Glutamatergic neuron (in vitro differentiated cells): Measurements from ENCODE around the gene TMPRSS9. TPM values are rescaled to one million over a fixed set of nuclear protein-coding genes. Genes with fewer than 3 reads are reported as not detected.

Experiments used
- DNase-seq: peaks from one replicate; pipeline ENCODE4 v3.0.0; 2022
- H3K27ac Mint-ChIP-seq: one replicate; pipeline ENCODE4 v1.8.0; 2020; ENCODE audit warnings: mild to moderate bottlenecking, mixed read lengths, inconsistent platforms; ENCODE audit not compliant: unreplicated experiment
- H3K27me3 Mint-ChIP-seq: one replicate; pipeline ENCODE4 v1.8.0; 2020; ENCODE audit warnings: mild to moderate bottlenecking, moderate library complexity, mixed read lengths, inconsistent platforms; ENCODE audit not compliant: unreplicated experiment
- H3K36me3 Mint-ChIP-seq: one replicate; pipeline ENCODE4 v1.8.0; 2020; ENCODE audit warnings: mild to moderate bottlenecking, mixed read lengths, inconsistent platforms; ENCODE audit not compliant: unreplicated experiment
- H3K4me1 Mint-ChIP-seq: one replicate; pipeline ENCODE4 v1.8.0; 2020; ENCODE audit warnings: mild to moderate bottlenecking, low read depth, mixed read lengths, inconsistent platforms; ENCODE audit not compliant: unreplicated experiment
- H3K4me3 Mint-ChIP-seq: one replicate; pipeline ENCODE4 v1.8.0; 2020; ENCODE audit warnings: mild to moderate bottlenecking, mixed read lengths, inconsistent platforms; ENCODE audit not compliant: unreplicated experiment
- H3K9me3 Mint-ChIP-seq: one replicate; pipeline ENCODE4 v1.8.0; 2020; ENCODE audit warnings: mild to moderate bottlenecking, moderate library complexity, mixed read lengths, inconsistent platforms; ENCODE audit not compliant: unreplicated experiment
- CTCF ChIP-seq: fragments of 200-600 bp; sonication (generic); IDR thresholded peaks from one replicate; pipeline ENCODE4 v1.5.0; 2021; ENCODE audit not compliant: partially characterized antibody, unreplicated experiment
- total RNA-seq: library from RNA; stranded (reverse); fragmentation: NEBNext Ultra II Directional; extraction: Animal tissue kit (Norgen Biotek cat#: 25700); gene quantifications from one replicate; pipeline ENCODE4 v1.2.1, GENCODE V29; 2021; ENCODE audit not compliant: unreplicated experiment

TMPRSS9 gene
- total RNA-seq, 1 donor from 2014 or later: 0.29 TPM

GRCh38 chr19:2363419-2363818 is 3.4 kb downstream of the TMPRSS9 start:
- H3K36me3 Mint-ChIP-seq: peaks cover 6% of the 10 kb centered on the region
- H3K27me3 Mint-ChIP-seq: peaks cover 3% of the 10 kb centered on the region
- no peak overlapping the region for H3K27ac Mint-ChIP-seq
- peaks cover 3% of the 10 kb centered on the region for H3K4me1 Mint-ChIP-seq
- H3K9me3 Mint-ChIP-seq: peaks cover 6% of the 10 kb centered on the region
- H3K4me3 Mint-ChIP-seq: no peak overlapping the region
- no peak for DNase-seq
- no peak for TF ChIP-seq CTCF

GRCh38 chr19:2365201-2365970 is 5.3 kb downstream of the TMPRSS9 start:
- Mint-ChIP-seq H3K4me3 (no peak overlapping the region), H3K27ac (no peak overlapping the region), H3K36me3 (peaks cover 6% of the 10 kb centered on the region), H3K9me3 (peaks cover 2% of the 10 kb centered on the region), H3K27me3 (no peaks in the 10 kb centered on the region), H3K4me1 (peaks cover 3% of the 10 kb centered on the region)
- no peak for DNase-seq
- TF ChIP-seq CTCF: no peak

- Mint-ChIP-seq H3K4me3 (no peak overlapping the region), H3K27ac (no peak overlapping the region), H3K9me3 (peaks cover 7% of the 10 kb centered on the region), H3K4me1 (peaks cover 9% of the 10 kb centered on the region), H3K36me3 (no peaks in the 10 kb centered on the region), H3K27me3 (peaks cover 5% of the 10 kb centered on the region)
- TF ChIP-seq CTCF: no peak
- no peak for DNase-seq
Observed at GRCh38 chr19:2371656-2372055, 11.6 kb downstream of the TMPRSS9 start.

GRCh38 chr19:2372076-2372612 is 12.1 kb downstream of the TMPRSS9 start:
- H3K27ac Mint-ChIP-seq: no peak overlapping the region
- no peak for TF ChIP-seq CTCF
- peaks cover 11% of the 10 kb centered on the region for H3K4me1 Mint-ChIP-seq
- peaks cover 7% of the 10 kb centered on the region for H3K9me3 Mint-ChIP-seq
- no peaks in the 10 kb centered on the region for H3K36me3 Mint-ChIP-seq
- peak overlapping the region; percentile 1 for H3K4me3 Mint-ChIP-seq
- no peak for DNase-seq
- H3K27me3 Mint-ChIP-seq: peaks cover 5% of the 10 kb centered on the region

GRCh38 chr19:2374808-2375207 is 14.7 kb downstream of the TMPRSS9 start:
- DNase-seq: no peak
- peaks cover 11% of the 10 kb centered on the region for H3K4me1 Mint-ChIP-seq
- H3K27me3 Mint-ChIP-seq: peaks cover 9% of the 10 kb centered on the region
- H3K9me3 Mint-ChIP-seq: peaks cover 12% of the 10 kb centered on the region
- no peak overlapping the region for H3K27ac Mint-ChIP-seq
- no peaks in the 10 kb centered on the region for H3K36me3 Mint-ChIP-seq
- TF ChIP-seq CTCF: no peak
- H3K4me3 Mint-ChIP-seq: no peak overlapping the region
